ENCODE data around the gene LDB3.
"Not testable (repeated sequence)": the region's sequence is repeated elsewhere in the genome, so short reads cannot be mapped to it uniquely, and the experiment has no call there.

The LDB3 gene, protein sequence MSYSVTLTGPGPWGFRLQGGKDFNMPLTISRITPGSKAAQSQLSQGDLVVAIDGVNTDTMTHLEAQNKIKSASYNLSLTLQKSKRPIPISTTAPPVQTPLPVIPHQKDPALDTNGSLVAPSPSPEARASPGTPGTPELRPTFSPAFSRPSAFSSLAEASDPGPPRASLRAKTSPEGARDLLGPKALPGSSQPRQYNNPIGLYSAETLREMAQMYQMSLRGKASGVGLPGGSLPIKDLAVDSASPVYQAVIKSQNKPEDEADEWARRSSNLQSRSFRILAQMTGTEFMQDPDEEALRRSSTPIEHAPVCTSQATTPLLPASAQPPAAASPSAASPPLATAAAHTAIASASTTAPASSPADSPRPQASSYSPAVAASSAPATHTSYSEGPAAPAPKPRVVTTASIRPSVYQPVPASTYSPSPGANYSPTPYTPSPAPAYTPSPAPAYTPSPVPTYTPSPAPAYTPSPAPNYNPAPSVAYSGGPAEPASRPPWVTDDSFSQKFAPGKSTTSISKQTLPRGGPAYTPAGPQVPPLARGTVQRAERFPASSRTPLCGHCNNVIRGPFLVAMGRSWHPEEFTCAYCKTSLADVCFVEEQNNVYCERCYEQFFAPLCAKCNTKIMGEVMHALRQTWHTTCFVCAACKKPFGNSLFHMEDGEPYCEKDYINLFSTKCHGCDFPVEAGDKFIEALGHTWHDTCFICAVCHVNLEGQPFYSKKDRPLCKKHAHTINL

DNA sequence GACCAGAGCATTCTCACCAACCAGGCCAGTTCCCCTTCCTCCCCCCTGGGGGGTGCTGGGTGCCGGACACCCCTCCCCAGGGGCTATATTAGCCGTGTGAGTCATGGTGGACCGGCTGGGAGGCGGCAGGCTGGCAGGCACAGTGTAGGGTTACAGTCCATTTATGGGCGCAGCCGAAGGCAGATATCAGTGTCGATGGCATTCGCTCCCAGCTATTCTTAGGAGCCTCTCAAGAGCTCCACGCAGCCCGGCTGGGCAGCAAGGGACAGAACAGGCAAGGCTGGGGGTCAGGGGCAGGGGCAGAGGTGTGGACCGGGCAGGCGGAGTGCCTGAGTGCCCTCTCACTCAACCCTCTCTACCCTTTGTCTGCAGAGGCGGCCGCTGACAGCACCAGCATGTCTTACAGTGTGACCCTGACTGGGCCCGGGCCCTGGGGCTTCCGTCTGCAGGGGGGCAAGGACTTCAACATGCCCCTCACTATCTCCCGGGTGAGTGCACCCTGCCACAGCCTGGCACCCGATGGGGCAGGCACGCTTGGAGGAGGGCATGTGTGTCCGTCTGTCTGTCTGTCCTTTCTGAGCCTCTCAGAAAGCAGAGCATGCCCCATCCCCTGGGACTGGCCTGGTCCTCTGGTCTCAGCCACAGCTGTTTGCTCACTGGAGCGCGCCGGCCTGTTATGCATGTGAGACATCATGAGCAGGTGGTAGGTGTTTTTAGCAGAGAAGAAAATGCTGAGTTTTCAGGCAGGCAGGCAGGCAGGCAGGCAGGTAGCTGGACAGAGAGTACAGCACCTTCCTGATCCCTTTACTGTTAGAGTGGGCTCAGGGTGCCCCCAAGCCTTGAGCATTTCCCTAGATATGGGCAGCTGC lies at the start of gene LDB3:
LDB3 (plus strand) TSS at position 215 of the 869 bp plus-strand sequence; CDS start at position 396, 181 bp downstream.
- no peak for DNase-seq (ENCODE audit: low read depth in 2 of 2)

DNA sequence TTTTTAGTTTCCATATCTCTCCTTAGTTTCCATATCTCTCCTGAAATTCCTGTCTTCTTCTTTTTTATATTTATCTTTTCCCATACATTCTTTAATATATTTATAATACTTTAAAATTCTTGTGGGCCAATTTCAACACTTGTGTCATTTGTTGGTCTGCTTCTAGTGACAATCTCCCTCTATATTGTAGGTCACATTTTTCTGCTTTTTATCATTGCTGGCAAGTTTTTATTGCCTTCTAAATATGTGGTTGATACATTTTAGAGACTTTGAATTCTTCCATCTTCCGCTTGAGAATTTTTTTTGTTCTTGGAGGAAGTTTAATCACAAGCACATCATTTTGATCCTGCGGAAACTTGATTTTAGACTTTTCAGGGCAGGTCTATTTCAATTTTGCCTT lies 40.0 kb upstream of the LDB3 start:
- DNase-seq (ENCODE audit: low read depth in 2 of 2): no peak

DNA sequence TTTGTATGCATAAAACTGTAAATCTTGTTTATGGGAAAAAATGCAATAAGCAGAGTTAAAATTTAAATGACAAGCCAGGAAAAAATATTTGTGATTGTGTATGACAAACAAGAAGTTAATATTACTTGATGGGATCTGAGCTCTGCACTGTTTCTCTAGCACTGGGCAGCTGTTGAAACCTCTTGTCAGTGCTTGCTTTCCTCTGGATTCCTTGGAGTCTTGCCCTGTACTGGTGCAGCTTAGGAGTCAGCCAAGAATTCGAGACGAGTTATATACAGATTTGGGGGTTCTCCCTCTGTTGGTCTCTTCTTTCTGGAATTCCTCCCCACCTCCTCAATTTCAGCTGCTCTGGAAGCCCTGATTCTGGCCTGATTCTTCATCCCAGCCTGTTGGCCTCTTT lies 38.2 kb upstream of the LDB3 start:
- DNase-seq (ENCODE audit: low read depth in 2 of 2): no peak

DNA sequence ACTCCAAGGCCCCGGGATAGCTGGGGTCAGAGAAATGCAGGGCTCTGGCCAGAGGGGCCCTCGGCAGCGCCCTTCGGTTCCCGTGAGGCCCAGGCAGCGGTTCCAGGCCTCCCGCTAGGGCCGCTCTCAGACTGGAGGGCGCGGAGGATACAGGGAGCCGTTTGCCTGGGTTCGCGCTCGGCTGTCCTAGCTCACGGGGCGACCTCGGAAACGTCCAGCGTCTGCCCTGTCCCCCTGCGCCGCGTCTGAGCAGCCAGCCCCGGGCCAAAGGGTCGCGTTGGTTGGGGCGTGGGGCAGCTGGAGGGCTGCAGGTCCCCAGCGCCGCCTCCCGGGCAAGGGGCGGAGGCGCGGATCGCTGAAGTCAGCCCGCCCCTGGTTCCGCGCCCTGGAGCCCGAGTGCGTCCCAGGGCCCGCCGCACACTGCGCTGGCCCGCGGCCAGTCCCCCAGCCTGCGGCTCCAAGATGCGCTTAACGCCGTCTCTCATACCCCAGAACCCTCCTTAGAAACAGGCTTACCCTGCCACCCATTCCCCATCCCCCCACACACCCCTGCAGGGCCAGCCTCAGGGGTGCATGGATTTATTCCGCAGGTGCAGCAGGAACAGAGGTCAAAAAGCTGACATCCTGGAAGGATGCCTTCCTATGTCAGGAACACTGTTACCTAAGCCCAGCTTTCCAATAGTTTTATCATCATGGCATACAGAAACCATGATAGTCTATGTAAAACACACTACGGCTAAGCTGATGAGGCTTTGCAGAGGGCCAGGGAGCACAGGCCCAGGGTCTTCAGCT lies 36.1 kb upstream of the LDB3 start:
- no peak for DNase-seq (ENCODE audit: low read depth in 2 of 2)

DNA sequence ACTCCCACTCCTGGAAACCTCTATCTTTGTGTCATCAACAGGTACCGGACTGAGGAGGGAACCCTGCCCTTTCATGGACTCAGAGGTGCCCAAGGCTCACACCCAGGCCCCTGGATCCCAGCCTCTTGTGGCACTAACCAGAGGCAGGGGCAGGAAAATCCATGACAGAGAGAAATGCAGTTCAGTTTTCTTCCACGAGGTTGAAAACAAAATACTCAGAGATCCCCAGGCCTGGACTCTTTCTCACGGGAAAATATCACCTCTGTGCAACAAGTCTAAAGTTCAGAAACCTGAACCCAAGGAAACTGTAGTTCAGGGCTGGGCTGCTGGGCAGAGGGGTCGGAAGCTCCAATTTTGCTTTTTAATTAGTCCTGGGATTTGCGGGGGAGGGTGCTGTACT lies 35.4 kb upstream of the LDB3 start:
- no peak for DNase-seq (ENCODE audit: low read depth in 2 of 2)

DNA sequence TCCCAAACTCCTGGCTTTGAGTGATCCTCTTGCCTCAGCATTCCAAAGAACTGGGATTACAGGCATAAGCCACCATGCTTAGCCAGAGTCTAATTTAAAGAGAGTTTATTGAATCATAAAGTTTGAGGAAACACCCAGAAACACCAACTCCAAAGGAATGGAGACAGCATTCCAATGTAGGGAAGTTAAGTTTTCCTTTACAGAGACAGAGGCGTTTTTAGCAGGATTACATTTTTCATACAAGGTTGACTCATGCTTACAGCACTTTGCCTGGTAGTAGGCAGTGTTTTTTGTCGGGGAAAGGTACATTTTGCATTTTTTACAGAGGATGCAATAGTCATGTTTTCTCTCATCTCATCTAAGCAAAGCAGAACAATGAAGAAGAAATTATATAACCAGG lies 32.9 kb upstream of the LDB3 start:
- no peak for DNase-seq (ENCODE audit: low read depth in 2 of 2)

DNA sequence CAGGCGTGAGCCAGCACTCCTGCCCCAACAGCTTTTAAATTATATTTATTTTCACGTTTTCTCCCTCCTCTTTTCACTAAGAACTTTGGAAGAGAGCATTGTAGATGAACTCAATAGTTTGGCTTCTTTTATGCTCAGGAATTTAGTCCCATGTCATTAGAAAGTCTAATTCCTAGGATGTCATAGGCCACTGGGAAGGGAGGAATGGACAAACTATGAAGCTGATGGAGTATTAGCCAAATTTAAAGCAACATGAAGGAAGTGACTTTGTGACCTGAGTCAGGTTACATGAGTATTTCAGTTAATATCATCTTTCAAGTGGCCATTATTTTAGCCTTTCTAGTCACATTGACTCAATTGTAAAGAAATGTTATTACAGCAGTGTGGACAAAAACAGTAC lies 32.0 kb upstream of the LDB3 start:
- no peak for DNase-seq (ENCODE audit: low read depth in 2 of 2)

DNA sequence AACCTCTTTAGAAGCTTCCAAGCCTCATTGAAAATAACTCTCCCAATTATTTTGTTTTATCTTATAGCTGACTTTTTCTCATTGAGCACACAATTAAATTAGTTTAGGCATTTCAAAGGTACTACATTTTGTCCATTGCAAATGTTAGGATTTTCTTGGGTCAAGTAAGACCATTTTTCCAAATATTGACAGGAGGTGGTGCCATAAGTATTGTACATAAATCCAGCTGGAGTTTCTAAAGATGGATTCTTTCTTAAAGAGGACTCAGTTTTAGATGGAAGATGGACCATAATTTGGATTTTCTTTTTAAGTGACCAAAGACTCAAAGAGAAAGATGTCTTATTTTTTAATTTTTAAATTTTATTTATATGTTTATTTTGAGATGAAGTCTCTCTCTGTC lies 26.3 kb upstream of the LDB3 start:
- DNase-seq (ENCODE audit: low read depth in 2 of 2): no peak

DNA sequence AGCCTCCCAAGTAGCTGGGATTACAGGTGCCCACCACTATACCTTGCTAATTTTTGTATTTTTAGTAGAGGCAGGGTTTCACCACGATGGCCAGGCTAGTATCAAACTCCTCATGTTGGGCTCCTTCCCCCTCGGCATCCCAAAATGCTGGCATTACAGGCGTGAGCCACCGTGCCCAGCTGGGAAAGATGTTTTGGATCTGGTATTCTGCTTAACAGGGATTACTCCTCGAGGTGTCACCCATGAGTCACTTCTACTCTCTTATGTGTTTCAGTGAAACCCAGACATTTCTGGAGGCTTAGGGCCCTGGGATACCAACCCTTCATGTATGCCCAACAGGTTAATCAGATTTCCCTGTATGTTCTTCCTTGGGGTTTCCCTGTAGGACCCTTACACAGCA lies 25.8 kb upstream of the LDB3 start:
- no peak for DNase-seq (ENCODE audit: low read depth in 2 of 2)

DNA sequence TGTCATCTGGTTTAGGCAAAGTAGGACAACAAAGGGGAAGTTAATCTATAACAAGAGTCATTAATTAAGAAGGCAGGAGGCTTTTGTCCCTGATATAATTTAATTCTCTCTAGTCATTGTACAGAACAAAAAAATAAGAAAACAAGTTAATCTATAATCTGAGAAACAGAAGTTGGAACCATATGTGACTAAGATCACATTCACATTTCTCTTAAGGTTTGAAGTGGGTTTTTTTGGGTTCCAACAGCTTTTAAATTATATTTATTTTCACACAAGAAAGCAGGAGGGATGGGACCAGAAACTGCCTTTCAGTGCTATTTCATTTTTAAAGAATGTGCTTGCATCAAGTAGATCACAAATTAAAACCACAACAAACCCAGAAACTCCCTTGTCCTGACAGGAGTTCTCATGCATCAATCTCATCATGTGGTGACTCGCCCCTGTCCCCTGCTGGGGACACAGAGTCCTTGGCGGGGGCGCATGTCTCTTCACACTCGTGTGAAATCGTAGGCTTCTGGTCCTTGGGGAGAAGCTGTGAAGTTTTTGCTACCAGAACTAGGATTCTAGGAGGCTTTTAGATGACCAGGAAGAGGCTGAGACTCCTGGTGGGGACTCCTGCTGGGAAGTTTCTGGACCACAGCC lies 24.0 kb upstream of the LDB3 start:
- no peak for DNase-seq (ENCODE audit: low read depth in 2 of 2)

DNA sequence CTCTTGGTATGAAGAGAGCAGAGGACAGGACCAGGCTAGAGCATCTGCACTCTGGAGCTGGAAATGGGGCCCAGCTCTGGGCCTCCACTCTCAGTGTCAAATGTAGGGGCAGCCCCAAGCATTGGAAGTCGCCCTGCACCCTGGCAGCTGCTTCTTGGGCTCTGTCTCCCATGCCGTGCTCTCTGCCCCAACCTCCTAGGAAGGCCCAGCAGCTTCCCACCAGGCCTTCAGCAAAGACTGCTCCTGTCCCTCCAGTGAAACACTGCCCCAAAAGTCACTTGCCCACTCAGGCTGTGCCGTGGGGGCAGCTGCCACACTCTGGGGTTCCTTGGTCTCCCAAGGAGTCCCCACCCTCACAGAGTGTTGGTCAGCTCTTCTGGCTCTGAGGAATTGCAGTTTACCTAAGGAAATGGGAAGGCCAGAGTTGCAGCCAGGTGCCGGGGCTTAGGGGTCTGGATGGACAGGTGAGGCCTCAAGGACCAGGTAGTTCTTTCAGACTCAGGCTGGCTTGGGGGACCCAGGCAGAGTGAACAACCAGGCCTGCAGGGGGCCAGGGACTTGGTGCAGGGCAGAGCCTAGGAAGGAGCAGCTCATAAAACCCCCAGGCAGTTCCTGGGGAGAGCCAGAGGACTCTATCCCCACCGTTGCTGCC lies 23.4 kb upstream of the LDB3 start:
- DNase-seq (ENCODE audit: low read depth in 2 of 2): no peak

DNA sequence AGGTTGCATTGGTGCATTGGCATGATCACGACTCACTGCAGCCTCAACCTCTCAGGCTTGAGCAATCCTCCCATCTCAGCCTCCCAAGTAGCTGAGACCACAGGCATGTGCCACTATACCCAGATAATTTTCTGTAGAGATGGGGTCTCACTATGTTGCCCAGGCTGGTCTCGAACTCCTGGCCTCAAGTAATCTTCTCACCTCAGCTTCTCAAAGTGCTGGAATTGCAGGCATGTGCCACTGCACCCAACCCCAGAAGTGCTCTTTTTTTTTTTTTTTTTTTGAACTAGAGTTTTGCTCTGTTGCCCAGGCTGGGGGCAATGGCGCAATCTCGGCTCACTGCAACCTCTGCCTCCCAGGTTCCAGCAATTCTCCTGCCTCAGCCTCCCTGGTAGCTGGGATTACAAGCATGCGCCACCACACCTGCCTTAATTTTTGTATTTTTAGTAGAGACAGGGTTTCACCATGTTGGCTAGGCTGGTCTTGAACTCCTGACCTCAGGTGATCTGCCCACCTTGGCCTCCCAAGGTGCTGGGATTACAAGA lies 22.6 kb upstream of the LDB3 start:
- not testable (repeated sequence) for DNase-seq (ENCODE audit: low read depth in 2 of 2)

DNA sequence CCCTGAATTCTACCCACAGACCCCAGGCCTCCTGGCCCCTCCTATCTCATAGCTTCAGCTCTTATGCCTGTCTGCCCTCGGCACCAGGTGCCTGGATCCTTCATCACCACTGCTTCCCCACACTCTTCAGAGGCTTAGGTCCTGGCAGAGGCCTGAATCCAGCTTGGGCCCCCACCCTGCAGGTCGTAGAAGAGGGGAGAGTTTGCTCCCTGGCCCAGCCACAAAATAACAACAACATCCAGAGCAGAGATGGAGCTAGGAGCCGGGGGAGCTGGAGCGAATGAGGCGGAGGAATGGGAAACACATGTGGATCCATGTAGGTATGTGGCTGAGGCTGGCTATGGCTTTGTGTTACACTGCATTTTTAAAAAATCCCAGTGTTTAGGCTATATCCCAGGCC lies 21.8 kb upstream of the LDB3 start:
- DNase-seq (ENCODE audit: low read depth in 2 of 2): no peak

DNA sequence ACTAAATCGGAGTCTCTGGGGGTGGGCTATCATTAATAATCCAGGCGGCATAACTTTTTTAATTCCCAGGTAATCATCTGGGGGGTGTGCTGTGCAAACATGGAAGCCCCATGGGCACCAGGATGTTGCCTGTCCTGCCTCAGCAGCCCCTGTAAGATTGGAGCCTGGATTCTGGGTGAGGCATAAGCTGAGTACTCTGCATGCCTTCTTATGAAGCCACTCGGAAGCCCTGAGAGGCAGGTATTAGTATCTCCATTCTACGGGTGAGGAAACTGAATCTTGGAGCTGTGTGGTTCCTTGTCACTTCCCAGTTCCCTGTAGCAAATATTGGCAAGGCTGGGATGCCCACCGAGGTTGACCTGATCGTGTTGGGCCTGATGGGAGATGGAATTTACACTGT lies 21.4 kb upstream of the LDB3 start:
- DNase-seq (ENCODE audit: low read depth in 2 of 2): no peak

DNA sequence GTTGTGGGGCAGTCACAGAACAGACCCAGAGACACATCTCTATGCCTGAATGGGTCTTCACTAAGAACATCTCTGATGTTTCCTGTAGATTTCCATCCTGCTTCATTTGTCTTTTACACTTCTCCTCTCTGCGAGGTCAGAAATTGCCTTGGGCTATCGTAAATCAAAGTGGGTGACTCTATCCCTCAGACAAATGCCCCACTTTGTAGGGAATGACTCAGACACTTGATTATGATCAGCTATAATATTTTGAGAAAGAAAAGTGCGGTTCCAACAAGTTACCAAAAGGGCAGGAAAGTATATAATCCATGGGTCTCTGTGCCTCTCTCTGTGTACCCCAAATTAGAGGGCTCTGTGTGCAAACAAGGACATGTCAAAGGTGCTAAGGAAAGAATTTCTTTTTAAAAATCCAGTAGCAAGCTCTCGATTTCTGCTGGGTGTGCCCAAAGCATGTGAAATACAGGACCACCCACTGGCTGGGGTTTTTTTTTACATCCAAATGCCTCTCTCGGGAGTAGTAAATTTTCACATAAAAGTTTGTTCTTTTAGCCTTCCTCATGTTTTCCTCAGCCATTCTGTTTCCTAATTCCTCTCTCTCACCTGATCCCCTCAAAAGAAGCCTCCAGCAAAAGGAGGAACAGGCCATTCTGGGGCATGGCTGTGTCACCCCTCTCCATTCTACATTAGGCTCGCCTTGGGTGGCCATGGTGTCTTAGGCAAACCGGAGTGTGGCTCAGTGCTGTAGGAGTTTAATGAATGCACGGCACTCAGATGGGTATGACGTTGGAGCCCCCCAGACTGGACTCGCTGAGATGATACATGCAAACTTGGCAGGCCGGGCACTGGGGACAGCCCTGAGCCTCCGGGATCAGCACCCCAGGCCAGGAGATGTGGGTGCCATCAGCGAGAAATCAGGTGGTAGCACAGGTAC lies 20.3 kb upstream of the LDB3 start:
- DNase-seq (ENCODE audit: low read depth in 2 of 2): no peak

DNA sequence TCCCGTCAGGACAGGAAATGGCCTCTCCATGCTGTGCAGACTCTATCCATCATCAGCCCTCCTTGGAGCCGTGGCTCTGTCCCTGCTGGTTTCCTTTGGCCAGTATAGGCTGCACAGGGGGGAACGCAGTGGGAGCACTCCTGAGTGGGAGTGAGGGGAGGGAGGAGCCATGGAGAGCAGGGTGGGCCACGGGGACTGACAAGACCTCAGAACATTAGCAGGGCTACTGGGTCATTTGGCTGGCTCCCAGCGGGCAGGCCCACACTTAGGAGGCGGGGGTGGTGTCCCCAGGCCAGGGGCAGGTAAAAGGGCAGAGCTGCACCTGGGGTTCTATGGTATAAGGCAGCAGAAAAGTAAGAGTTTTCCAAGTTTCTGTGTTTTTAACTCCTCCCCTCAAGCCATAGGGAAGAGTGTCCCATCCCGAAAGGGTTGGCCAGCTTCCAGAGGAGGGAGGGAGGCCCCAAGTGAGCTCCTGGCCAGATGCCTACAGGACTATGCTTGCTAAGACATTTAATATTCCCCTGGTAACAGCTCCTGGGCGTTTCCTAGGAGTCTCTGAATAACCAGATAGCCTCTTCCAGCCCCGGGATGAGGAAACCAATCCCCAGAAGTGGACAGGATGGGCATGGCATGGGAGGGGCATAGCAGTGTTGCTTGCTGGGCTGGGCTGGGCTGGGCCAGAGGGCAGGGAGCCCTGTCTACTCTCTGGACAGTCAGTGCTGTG lies 19.4 kb upstream of the LDB3 start:
- DNase-seq (ENCODE audit: low read depth in 2 of 2): no peak

DNA sequence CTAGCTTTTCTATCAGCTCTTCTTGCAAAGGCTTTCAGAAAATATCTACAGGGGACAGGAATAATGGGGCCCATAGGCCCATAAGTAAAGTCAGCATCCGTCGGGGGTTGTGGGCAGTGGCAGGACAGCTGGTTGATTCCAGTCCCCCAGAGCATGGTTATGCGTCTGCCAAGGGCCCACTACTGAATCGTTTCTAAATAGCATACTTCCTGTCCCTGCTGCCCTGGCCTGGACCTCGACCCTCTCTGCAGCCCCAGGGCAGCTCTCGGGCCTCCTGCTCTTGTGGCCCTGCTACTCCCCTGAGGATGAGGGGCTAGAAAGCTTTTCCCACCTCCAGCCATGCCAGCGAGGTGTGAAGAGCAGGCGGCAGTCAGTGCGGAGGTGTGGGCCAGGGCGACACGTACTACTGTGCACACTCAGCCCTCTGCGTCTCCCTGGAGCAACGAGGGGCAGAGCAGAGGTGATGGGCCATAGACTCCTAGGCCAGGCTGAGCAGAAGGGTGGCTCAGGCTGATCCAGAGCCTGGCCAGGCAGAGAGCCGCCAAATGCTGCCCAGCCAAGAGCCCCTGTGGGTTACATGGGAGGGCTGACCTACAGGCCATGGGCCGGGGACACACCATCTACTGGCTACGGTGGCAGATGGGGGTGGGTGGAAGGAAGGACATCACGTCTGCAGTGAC lies 18.7 kb upstream of the LDB3 start:
- DNase-seq (ENCODE audit: low read depth in 2 of 2): no peak

DNA sequence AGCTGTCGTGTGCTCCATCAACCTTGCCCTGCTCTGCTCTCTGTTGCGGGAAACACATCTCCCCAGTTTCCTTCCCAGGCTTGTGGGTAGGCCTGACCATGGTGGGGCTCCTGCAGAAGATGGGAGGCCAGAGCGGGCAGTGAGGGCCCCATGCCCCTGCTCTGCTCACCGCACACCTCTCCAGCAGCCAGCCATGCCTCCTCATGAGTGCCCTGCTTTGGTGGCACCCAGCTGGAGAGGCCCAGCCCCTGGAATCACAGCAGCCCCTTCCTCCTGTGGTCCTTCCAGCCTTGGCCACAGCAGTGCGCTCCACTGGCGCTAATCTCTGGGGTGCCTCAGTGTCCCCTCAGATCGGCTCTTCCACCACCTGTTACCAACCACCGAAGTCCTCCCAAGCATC lies 18.2 kb upstream of the LDB3 start:
- DNase-seq (ENCODE audit: low read depth in 2 of 2): no peak

Measured in stimulated activated CD8-positive, alpha-beta memory T cell treated with anti-CD3 and anti-CD28 coated beads, Interleukin-2, amount 100 ng/mL, for 1 hour (primary cell).